BJ (cell line): ENCODE measurements around the gene CTSL. TPM values are rescaled to one million over a fixed set of nuclear protein-coding genes. Genes with fewer than 3 reads are reported as not detected.

ENCODE experiments used
- CTCF ChIA-PET: fragments of 350-600 bp; formaldehyde crosslinking; extraction: SDS; loops from one replicate; lab custom pipeline; 2021; ENCODE audit warnings: antibody characterized with exemption, inconsistent platforms; lab: Yijun Ruan, JAX
- POLR2A ChIA-PET: fragments of 300-600 bp; sonication (Branson Sonifier 250); formaldehyde crosslinking; extraction: SDS; loops from one replicate; lab custom pipeline; 2021; ENCODE audit warnings: antibody characterized with exemption; lab: Charles Lee
- DNase-seq: peaks from one replicate; pipeline ENCODE4 v3.0.0-alpha.2; 2011; ENCODE audit warnings: low read depth
- H3K27me3 ChIP-seq: 2 replicates; pipeline ENCODE4 v1.6.0; 2011; ENCODE audit warnings: low read length; ENCODE audit not compliant: control insufficient read depth, insufficient read depth
- H3K36me3 ChIP-seq: 2 replicates; pipeline ENCODE4 v1.5.1; 2011; ENCODE audit warnings: low read length; ENCODE audit not compliant: control insufficient read depth, insufficient read depth
- H3K4me3 ChIP-seq: 2 replicates; pipeline ENCODE4 v1.5.1; 2011; ENCODE audit warnings: low read depth, mild to moderate bottlenecking, control low read depth, low read length
- CTCF ChIP-seq: IDR thresholded peaks from 2 replicates; pipeline ENCODE4 v1.5.1; 2011; ENCODE audit warnings: low read depth, mild to moderate bottlenecking, control low read depth, inconsistent platforms, low read length, moderate library complexity; ENCODE audit not compliant: insufficient read depth
- polyA plus RNA-seq: library from polyadenylated mRNA; depleted of rRNA; stranded (reverse); fragments of >200 nt; gene quantifications from 2 replicates; pipeline ENCODE4 v1.2.3, GENCODE V29; 2011

Gene CTSL
- polyA plus RNA-seq, 1 experiment, result 146 TPM

DNA sequence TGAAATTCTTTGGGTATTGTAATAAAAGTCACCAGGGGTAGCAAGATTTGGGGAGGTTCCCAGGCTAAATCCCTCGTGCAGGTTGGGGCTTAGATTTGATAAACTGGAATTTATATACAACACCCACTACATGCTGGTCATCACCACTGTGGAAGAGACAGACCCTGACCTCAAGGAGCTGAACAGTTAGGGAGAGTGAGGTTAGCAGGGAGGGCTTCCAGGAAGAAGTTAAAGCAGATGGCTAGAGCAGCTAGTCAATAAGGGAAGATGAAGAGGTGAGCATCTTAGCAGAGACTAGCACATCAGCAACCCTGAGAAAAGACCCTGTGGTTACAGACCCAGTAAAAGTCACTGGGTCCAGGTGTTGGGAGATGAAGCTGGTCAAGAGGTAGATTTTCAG lies 6.4 kb downstream of the CTSL start:
- H3K4me3 ChIP-seq, result no peak overlapping the region
- H3K36me3 ChIP-seq, result peaks cover 9% of the 10 kb centered on the region
- ChIA-PET POLR2A (no interaction called here), CTCF (no interaction called here)
- DNase-seq, result no peak
- H3K27me3 ChIP-seq, result no peaks in the 10 kb centered on the region
- TF ChIP-seq CTCF, result no peak

GRCh38 chr9:87732756-87733155 lies 6.8 kb downstream of the CTSL start:
- ChIA-PET POLR2A (no interaction called here), CTCF (interaction anchor here (1.0 kb wide), 1 partner anchor 52 kb away, joined by 3 read pairs; no protein-coding TSS in a partner anchor)
- peaks cover 9% of the 10 kb centered on the region for H3K36me3 ChIP-seq
- no peaks in the 10 kb centered on the region for H3K27me3 ChIP-seq
- H3K4me3 ChIP-seq, result no peak overlapping the region
- no peak for DNase-seq
- no peak for TF ChIP-seq CTCF

- TF ChIP-seq CTCF, result no peak
- no peak for DNase-seq
- CTCF ChIA-PET, result interaction anchor here (1.0 to 1.3 kb wide), 2 partner anchors 13 to 53 kb away, joined by 3 to 4 read pairs; no protein-coding TSS in a partner anchor
- POLR2A ChIA-PET, result no interaction called here
- Histone ChIP-seq H3K4me3 (no peak overlapping the region), H3K36me3 (peaks cover 6% of the 10 kb centered on the region), H3K27me3 (no peaks in the 10 kb centered on the region)
Observed at GRCh38 chr9:87733273-87734052, 7.5 kb downstream of the CTSL start.

GRCh38 chr9:87734106-87734505 lies 8.2 kb downstream of the CTSL start:
- TF ChIP-seq CTCF, result no peak
- Histone ChIP-seq H3K27me3 (no peaks in the 10 kb centered on the region), H3K4me3 (no peak overlapping the region), H3K36me3 (peaks cover 6% of the 10 kb centered on the region)
- CTCF ChIA-PET, result interaction anchor here (1.3 kb wide), 1 partner anchor 12 kb away, joined by 4 read pairs; no protein-coding TSS in a partner anchor
- POLR2A ChIA-PET, result no interaction called here
- DNase-seq, result no peak

DNA sequence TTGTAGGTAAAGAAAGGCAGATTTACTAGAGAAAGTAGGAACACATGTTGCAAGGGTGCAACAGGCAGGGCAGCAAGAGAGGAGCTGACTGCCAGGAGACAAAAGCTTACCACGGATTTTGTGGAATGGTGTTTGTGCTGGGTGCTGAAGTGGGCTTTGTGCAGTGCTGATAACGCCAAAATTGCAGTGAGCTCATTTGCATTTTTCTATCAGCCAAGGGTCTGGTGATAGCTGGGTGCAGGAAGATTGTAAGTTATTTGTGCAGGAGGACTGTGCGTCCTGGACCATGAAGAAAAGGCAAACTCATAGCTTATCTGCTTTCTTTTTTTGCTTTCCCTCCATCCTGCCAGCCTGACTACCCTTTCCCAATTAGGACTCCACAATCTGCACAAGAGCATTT lies 13.6 kb downstream of the CTSL start:
- no peaks in the 10 kb centered on the region for H3K27me3 ChIP-seq
- no peak for DNase-seq
- no peak overlapping the region for H3K4me3 ChIP-seq
- no peaks in the 10 kb centered on the region for H3K36me3 ChIP-seq
- ChIA-PET CTCF (interaction anchor here (0.7 kb wide), 1 partner anchor 40 kb away, joined by 3 read pairs; no protein-coding TSS in a partner anchor), POLR2A (no interaction called here)
- TF ChIP-seq CTCF, result no peak
